GM13977 (cell line): ENCODE data around the gene SNCAIP.

ENCODE experiments used
- DNase-seq: peaks from one replicate; pipeline ENCODE4 v3.0.0; 2012; ENCODE audit warnings: low spot score
- CTCF ChIP-seq: IDR thresholded peaks from 2 replicates; pipeline ENCODE4 v1.5.1; 2012; ENCODE audit warnings: mild to moderate bottlenecking, control low read depth; ENCODE audit not compliant: insufficient read depth; ENCODE audit errors: extremely low read depth, missing control alignments
- in situ Hi-C: fragments of 300-500 bp; cut with MboI; formaldehyde crosslinking; loops from one replicate; pipeline ENCODE4 v1.12.0; 2022; ENCODE audit warnings: low sequenced_read_pairs, low pct_unique_long_range_greater_than_20kb, mixed read lengths, inconsistent platforms; ENCODE audit not compliant: unreplicated experiment

The SNCAIP gene

GRCh38 chr5:122423221-122423620, 111.2 kb downstream of the SNCAIP start:
- in situ Hi-C loops = no loop called here
- no peak for DNase-seq
- no peak for TF ChIP-seq CTCF

- no peak for TF ChIP-seq CTCF
- no peak for DNase-seq
- in situ Hi-C loops = no loop called here
These were observed 112.1 kb downstream of the SNCAIP start for GRCh38 chr5:122424132-122424531.

GRCh38 chr5:122426301-122426700, 114.3 kb downstream of the SNCAIP start:
- no peak for DNase-seq
- in situ Hi-C loops = no loop called here
- TF ChIP-seq CTCF = no peak

- no peak for DNase-seq
- no peak for TF ChIP-seq CTCF
- in situ Hi-C loops = no loop called here
These were observed 115.6 kb downstream of the SNCAIP start for GRCh38 chr5:122427621-122428020.

- no peak for TF ChIP-seq CTCF
- in situ Hi-C loops = no loop called here
- DNase-seq = no peak
These were observed 117.7 kb downstream of the SNCAIP start for GRCh38 chr5:122429545-122430318.

GRCh38 chr5:122430319-122430586, 118.2 kb downstream of the SNCAIP start:
- in situ Hi-C loops = no loop called here
- DNase-seq = no peak
- no peak for TF ChIP-seq CTCF
